ENCODE data around the gene GHR.

The GHR gene

GRCh38 chr5:42467572-42467971 lies 44.3 kb downstream of the GHR start:
- no peak for DNase-seq

- DNase-seq: no peak
Observed at GRCh38 chr5:42467981-42468524, 44.8 kb downstream of the GHR start.

- DNase-seq: no peak
Observed at GRCh38 chr5:42483472-42484154, 60.4 kb downstream of the GHR start.

- no peak for DNase-seq
Observed at GRCh38 chr5:42487077-42487476, 63.8 kb downstream of the GHR start.

GRCh38 chr5:42487821-42488220 lies 64.6 kb downstream of the GHR start:
- DNase-seq: no peak

- no peak for DNase-seq
Observed at GRCh38 chr5:42490831-42491230, 67.6 kb downstream of the GHR start.

GRCh38 chr5:42491699-42492098 lies 68.5 kb downstream of the GHR start:
- DNase-seq: no peak

- no peak for DNase-seq
Observed at GRCh38 chr5:42492974-42493373, 69.7 kb downstream of the GHR start.

- DNase-seq: no peak
Observed at GRCh38 chr5:42494414-42494813, 71.2 kb downstream of the GHR start.

GRCh38 chr5:42495914-42496313 lies 72.7 kb downstream of the GHR start:
- no peak for DNase-seq

GRCh38 chr5:42496397-42497156 lies 73.3 kb downstream of the GHR start:
- DNase-seq: no peak

GRCh38 chr5:42498000-42498399 lies 74.8 kb downstream of the GHR start:
- no peak for DNase-seq

GRCh38 chr5:42499016-42499415 lies 75.8 kb downstream of the GHR start:
- DNase-seq: no peak

GRCh38 chr5:42500003-42500599 lies 76.9 kb downstream of the GHR start:
- DNase-seq: no peak

GRCh38 chr5:42502613-42503470 lies 79.6 kb downstream of the GHR start:
- no peak for DNase-seq

- no peak for DNase-seq
Observed at GRCh38 chr5:42506662-42507061, 83.4 kb downstream of the GHR start.

GRCh38 chr5:42507451-42508097 lies 84.3 kb downstream of the GHR start:
- no peak for DNase-seq

GRCh38 chr5:42513246-42513645 lies 90.0 kb downstream of the GHR start:
- no peak for DNase-seq

GRCh38 chr5:42514754-42515153 lies 91.5 kb downstream of the GHR start:
- DNase-seq: no peak

GRCh38 chr5:42515504-42515903 lies 92.3 kb downstream of the GHR start:
- no peak for DNase-seq

- DNase-seq: no peak
Observed at GRCh38 chr5:42516282-42517042, 93.2 kb downstream of the GHR start.

GRCh38 chr5:42517164-42517563 lies 93.9 kb downstream of the GHR start:
- DNase-seq: no peak

Data from NCI-H1930 (cell line).